Gastroesophageal sphincter (tissue), 4 donors: ENCODE measurements around the gene CD9. TPM values are rescaled to one million over a fixed set of nuclear protein-coding genes. Genes with fewer than 3 reads are reported as not detected.
"Not testable (repeated sequence)": the region's sequence is repeated elsewhere in the genome, so short reads cannot be mapped to it uniquely, and the experiment has no call there.

Experiments
- ATAC-seq: fragments of 150-250 bp; one replicate; pipeline ENCODE4 v1.9.1; 2016; ENCODE audit warnings: mild to moderate bottlenecking, moderate library complexity
- H3K27ac ChIP-seq, 4 donors: fragments of 200-600 bp; sonication (generic) in 3 of 4; 1 replicate in 3 of 4; 2 replicates in 1 of 4; pipeline ENCODE4 v1.5.1; 2016 to 2019
- H3K27me3 ChIP-seq: fragments of 200-600 bp; sonication (generic); one replicate; pipeline ENCODE4 v1.5.1; 2019
- H3K36me3 ChIP-seq, 2 donors: fragments of 200-600 bp; sonication (generic); one replicate each; pipeline ENCODE4 v1.5.1; 2019; ENCODE audit warnings: control low read depth in 1 of 2
- H3K4me1 ChIP-seq, 3 donors: fragments of 200-600 bp; sonication (generic); 1 replicate in 2 of 3; 2 replicates in 1 of 3; pipeline ENCODE4 v1.5.1; 2016 to 2019; ENCODE audit warnings: control low read depth in 2 of 3
- H3K4me3 ChIP-seq, 2 donors: fragments of 200-600 bp; sonication (generic); one replicate each; pipeline ENCODE4 v1.5.1; 2019; ENCODE audit warnings: mild to moderate bottlenecking in 1 of 2, moderate library complexity in 1 of 2
- H3K9me3 ChIP-seq, 3 donors: fragments of 200-600 bp; sonication (generic); one replicate each; pipeline ENCODE4 v1.5.1; 2017 to 2019; ENCODE audit warnings: control low read depth in 2 of 3
- EP300 ChIP-seq: sonication (generic); formaldehyde crosslinking; IDR thresholded peaks from one replicate; pipeline ENCODE4 v1.6.1; 2017; ENCODE audit warnings: antibody characterized with exemption, mild to moderate bottlenecking
- POLR2A ChIP-seq, 2 donors: fragments of 450-650 bp; IDR thresholded peaks; one replicate each; pipeline ENCODE4 v1.6.1; 2017; ENCODE audit warnings: antibody characterized with exemption in 2 of 2, mild to moderate bottlenecking in 2 of 2, moderate library complexity in 1 of 2
- POLR2AphosphoS5 ChIP-seq: sonication (generic); formaldehyde crosslinking; IDR thresholded peaks from one replicate; pipeline ENCODE4 v1.6.1; 2017; ENCODE audit warnings: antibody characterized with exemption
- WGBS, 2 donors: methylation state at CpG; one replicate each; pipeline ENCODE4 v1.1.5; 2018; ENCODE audit warnings: low coverage in 1 of 2; 5-methylcytosine and 5-hydroxymethylcytosine counted together
- total RNA-seq, 4 donors: library from RNA; depleted of rRNA; stranded (reverse); fragments of >200 nt; gene quantifications; one replicate each; pipeline ENCODE4 v1.1.0, GENCODE V29; 2016
- TF ChIP-seq, protein P1 (sequence below), 4 experiments: fragments of 200-600 bp in 2 of 4; fragments of 450-650 bp in 2 of 4; sonication (generic) in 1 of 4; IDR thresholded peaks; one replicate each; pipeline ENCODE4 v1.5.1; 2017 to 2019; ENCODE audit warnings: antibody characterized with exemption in 4 of 4, mild to moderate bottlenecking in 2 of 4, moderate library complexity in 2 of 4

CD9 gene
- total RNA-seq, 4 donors from 2014 or later, result 379 to 558 (median 468) TPM

- Histone ChIP-seq H3K27me3 (no peaks in the 10 kb centered on the region), H3K4me1 (peaks cover 8 to 77% (median 45%) of the 10 kb centered on the region in 3 donors), H3K27ac (peak overlapping the region; percentile 65 to 85 (median 82)), H3K9me3 (no peaks in the 10 kb centered on the region), H3K4me3 (no peak overlapping the region), H3K36me3 (no peaks in the 10 kb centered on the region)
- TF ChIP-seq EP300 (no peak), POLR2AphosphoS5 (peak; percentile 84)
- ATAC-seq, result peak; percentile 59
- 15 to 31% methylated on average over 5 to 11 of the region's 19 CpGs for WGBS, 2 donors
These were observed 17.8 kb upstream of the CD9 start for GRCh38 chr12:6182279-6182898.

- WGBS, 2 donors, result 24 to 34% methylated on average over 6 to 7 of the region's 7 CpGs
- peaks cover 8 to 88% (median 49%) of the 10 kb centered on the region in 3 donors for H3K4me1 ChIP-seq
- peak; percentile 59 for ATAC-seq
- peak overlapping the region; percentile 65 to 85 (median 82) for H3K27ac ChIP-seq
- H3K9me3 ChIP-seq, result no peaks in the 10 kb centered on the region
- TF ChIP-seq EP300 (no peak), POLR2AphosphoS5 (peak; percentile 51)
- no peak overlapping the region for H3K4me3 ChIP-seq
- no peaks in the 10 kb centered on the region for H3K27me3 ChIP-seq
- H3K36me3 ChIP-seq, result no peaks in the 10 kb centered on the region
These were observed 16.3 kb upstream of the CD9 start for GRCh38 chr12:6183689-6184428.

DNA sequence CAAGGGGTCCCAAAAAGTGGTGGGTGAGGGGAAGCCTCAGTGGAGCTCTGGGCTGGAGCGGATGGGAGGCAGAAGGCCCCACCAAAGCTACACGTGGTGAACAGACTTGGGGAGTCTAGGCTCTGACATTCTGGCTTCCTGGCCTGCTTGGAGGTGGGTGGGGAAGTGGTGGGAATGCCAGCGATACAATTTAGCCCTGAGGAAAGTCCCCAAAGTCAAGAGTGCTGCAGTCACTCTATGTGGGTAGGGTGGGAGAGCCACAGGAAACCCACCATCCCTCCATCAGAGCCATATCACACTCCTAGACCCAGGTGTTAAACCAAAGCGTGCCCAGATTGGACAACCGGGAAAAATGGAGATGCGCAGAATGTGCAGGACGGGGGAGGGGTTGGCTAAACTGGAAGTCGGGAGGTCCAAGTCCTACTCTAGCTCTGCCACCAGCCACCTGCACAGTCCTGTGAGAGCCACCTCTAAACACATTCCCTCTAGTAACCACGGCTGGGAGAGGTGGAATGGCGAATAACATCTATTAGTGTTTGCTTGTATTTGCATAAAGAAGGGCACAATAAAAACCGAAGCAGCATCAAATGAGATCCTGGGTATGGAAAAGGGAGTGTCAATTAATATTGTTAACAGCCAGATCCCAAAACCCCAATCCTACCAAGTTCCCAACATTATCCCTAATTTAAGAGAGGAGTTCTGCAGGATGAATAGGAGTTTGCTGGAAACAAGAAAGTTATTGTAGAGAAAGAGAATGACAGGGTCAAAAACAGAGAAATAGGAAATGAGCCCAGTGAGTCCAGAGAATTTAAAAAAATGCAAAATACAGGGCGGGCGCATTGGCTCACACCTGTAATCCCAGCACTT lies 14.0 kb upstream of the CD9 start:
- peak overlapping the region; percentile 55 to 83 (median 68) for H3K27ac ChIP-seq
- TF ChIP-seq POLR2A (IDR thresholded peaks at IDR 0.05) (no peak), POLR2AphosphoS5 (no peak), EP300 (no peak)
- TF ChIP-seq, protein P1, sequence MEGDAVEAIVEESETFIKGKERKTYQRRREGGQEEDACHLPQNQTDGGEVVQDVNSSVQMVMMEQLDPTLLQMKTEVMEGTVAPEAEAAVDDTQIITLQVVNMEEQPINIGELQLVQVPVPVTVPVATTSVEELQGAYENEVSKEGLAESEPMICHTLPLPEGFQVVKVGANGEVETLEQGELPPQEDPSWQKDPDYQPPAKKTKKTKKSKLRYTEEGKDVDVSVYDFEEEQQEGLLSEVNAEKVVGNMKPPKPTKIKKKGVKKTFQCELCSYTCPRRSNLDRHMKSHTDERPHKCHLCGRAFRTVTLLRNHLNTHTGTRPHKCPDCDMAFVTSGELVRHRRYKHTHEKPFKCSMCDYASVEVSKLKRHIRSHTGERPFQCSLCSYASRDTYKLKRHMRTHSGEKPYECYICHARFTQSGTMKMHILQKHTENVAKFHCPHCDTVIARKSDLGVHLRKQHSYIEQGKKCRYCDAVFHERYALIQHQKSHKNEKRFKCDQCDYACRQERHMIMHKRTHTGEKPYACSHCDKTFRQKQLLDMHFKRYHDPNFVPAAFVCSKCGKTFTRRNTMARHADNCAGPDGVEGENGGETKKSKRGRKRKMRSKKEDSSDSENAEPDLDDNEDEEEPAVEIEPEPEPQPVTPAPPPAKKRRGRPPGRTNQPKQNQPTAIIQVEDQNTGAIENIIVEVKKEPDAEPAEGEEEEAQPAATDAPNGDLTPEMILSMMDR (IDR thresholded peaks at IDR 0.05), result no peak
- H3K27me3 ChIP-seq, result no peaks in the 10 kb centered on the region
- 57 to 76% methylated on average over 5 to 13 of the region's 13 CpGs for WGBS, 2 donors
- H3K4me3 ChIP-seq, result no peak overlapping the region
- no peak for ATAC-seq
- H3K4me1 ChIP-seq, result peaks cover 8 to 72% (median 30%) of the 10 kb centered on the region in 3 donors
- no peaks in the 10 kb centered on the region for H3K36me3 ChIP-seq
- no peaks in the 10 kb centered on the region for H3K9me3 ChIP-seq

- ATAC-seq, result no peak
- H3K27me3 ChIP-seq, result no peaks in the 10 kb centered on the region
- TF ChIP-seq POLR2A (IDR thresholded peaks at IDR 0.05), result no peak
- no peak for TF ChIP-seq POLR2AphosphoS5
- TF ChIP-seq, protein P1 (IDR thresholded peaks at IDR 0.05), result no peak
- no peak for TF ChIP-seq EP300
- no peaks in the 10 kb centered on the region for H3K9me3 ChIP-seq
- no peaks in the 10 kb centered on the region for H3K36me3 ChIP-seq
- peaks cover 0 to 53% (median 14%) of the 10 kb centered on the region in 3 donors for H3K4me1 ChIP-seq
- no peak overlapping the region for H3K4me3 ChIP-seq
- 83 to 90% methylated on average over 2 to 8 of the region's 8 CpGs for WGBS, 2 donors
- H3K27ac ChIP-seq, result peak overlapping the region; percentile 79 to 83 (median 80)
These were observed 12.0 kb upstream of the CD9 start for GRCh38 chr12:6187948-6188793.

DNA sequence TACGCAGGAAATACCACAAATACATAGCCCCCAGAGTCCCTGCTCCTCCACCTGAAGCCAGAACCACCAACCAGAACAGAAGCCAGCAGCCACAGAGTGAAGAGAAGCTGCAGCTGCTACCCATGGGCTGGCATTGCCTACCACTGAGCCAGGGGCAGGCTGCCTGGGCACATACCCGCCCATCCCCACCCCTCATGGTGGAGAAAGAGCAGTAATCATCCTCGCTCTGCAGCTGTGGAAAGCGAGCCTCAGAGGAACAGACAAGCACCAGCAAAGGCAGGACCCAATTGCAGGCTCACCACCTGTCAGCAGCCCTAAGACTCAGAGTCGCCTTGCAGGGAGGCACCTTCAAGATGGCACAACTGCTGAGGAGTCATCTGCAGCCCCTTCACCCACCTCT lies 11.2 kb upstream of the CD9 start:
- Histone ChIP-seq H3K36me3 (no peaks in the 10 kb centered on the region), H3K9me3 (no peaks in the 10 kb centered on the region), H3K4me1 (peaks cover 0 to 44% (median 12%) of the 10 kb centered on the region in 3 donors), H3K27ac (no peak overlapping the region), H3K4me3 (no peak overlapping the region), H3K27me3 (no peaks in the 10 kb centered on the region)
- no peak for ATAC-seq
- WGBS, 2 donors, result 100% methylated on average over 1 of the region's 5 CpGs
- no peak for TF ChIP-seq POLR2AphosphoS5
- no peak for TF ChIP-seq EP300
- TF ChIP-seq, protein P1 (IDR thresholded peaks at IDR 0.05), result no peak
- TF ChIP-seq POLR2A (IDR thresholded peaks at IDR 0.05), result no peak

- not testable (repeated sequence) for H3K27me3 ChIP-seq, H3K27ac ChIP-seq, ATAC-seq, H3K9me3 ChIP-seq, H3K36me3 ChIP-seq, H3K4me3 ChIP-seq
- peaks cover 0 to 42% (median 12%) of the 10 kb centered on the region in 3 donors for H3K4me1 ChIP-seq
- 70 to 83% methylated on average over 2 to 18 of the region's 20 CpGs for WGBS, 2 donors
These were observed 10.1 kb upstream of the CD9 start for GRCh38 chr12:6189952-6190598.

DNA sequence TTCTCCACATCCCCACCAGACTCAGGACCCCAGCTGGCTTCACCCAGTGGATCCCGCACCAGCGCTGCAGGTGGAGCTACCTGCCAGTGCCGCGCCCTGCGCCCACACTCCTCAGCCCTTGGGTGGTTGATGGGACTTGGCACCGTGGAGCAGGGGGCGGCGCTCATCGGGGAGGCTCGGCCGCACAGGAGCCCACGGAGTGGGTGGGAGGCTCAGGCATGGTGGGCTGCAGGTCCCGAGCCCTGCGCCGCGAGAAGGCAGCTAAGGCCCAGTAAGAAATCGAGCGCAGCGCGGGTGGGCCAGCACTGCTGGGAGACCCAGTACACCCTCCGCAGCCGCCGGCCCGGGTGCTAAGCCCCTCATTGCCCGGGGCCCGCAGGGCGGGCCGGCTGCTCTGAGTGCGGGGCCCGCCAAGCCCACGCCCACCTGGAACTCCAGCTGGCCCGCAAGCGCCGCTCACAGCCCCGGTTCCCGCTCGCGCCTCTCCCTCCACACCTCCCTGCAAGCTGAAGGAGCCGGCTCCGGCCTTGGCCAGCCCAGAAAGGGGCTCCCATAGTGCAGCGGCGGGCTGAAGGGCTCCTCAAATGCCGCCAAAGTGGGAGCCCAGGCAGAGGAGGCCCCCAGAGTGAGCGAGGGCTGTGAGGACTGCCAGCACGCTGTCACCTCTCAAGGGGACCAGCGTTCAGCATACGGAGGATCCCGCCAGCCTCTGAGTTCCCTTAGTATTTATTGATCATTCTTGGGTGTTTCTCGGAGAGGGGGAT lies 9.3 kb upstream of the CD9 start:
- H3K36me3 ChIP-seq, H3K27ac ChIP-seq, H3K4me3 ChIP-seq, H3K9me3 ChIP-seq, ATAC-seq, H3K27me3 ChIP-seq: not testable (repeated sequence)
- H3K4me1 ChIP-seq, result peaks cover 0 to 45% (median 12%) of the 10 kb centered on the region in 3 donors
- no CpG with 5 or more reads among the region's 49 CpGs for WGBS, 2 donors
